Measurements from ENCODE around the gene PPP2R2B.

PPP2R2B gene

GRCh38 chr5:146699138-146699537 is 179.4 kb downstream of the PPP2R2B start:
- Histone ChIP-seq H3K9me3 (replicated peaks; ENCODE audit: insufficient read depth, low read length) (no peaks in the 10 kb centered on the region), H2AFZ (ENCODE audit: low read length) (no peak overlapping the region), H3K9ac (ENCODE audit: low read length) (no peak overlapping the region), H4K20me1 (ENCODE audit: insufficient read depth, low read length) (no peaks in the 10 kb centered on the region), H3K4me3 (ENCODE audit: low read length) (no peak overlapping the region), H3K27me3 (replicated peaks; ENCODE audit: insufficient read depth, low read length) (no peaks in the 10 kb centered on the region), H3K4me1 (ENCODE audit: low read length) (no peaks in the 10 kb centered on the region), H3K36me3 (replicated peaks; ENCODE audit: insufficient read depth, low read length) (no peaks in the 10 kb centered on the region), H3K4me2 (ENCODE audit: low read depth, low read length) (no peak overlapping the region), H3K9me2 (replicated peaks; ENCODE audit: insufficient read depth, low read length) (no peaks in the 10 kb centered on the region), H3K79me2 (ENCODE audit: low read length) (no peaks in the 10 kb centered on the region), H3K27ac (ENCODE audit: low read length) (no peak overlapping the region), H3F3A (ENCODE audit: insufficient read depth, low read length) (no peaks in the 10 kb centered on the region)
- DNase-seq, result no peak
- TF ChIP-seq EZH2 (optimal IDR thresholded peaks at IDR 0.05; ENCODE audit: low read depth, low read length) (no peak), EZH2phosphoT487 (IDR thresholded peaks at IDR 0.05; ENCODE audit: low read length) (no peak)
- TF ChIP-seq, protein P1, sequence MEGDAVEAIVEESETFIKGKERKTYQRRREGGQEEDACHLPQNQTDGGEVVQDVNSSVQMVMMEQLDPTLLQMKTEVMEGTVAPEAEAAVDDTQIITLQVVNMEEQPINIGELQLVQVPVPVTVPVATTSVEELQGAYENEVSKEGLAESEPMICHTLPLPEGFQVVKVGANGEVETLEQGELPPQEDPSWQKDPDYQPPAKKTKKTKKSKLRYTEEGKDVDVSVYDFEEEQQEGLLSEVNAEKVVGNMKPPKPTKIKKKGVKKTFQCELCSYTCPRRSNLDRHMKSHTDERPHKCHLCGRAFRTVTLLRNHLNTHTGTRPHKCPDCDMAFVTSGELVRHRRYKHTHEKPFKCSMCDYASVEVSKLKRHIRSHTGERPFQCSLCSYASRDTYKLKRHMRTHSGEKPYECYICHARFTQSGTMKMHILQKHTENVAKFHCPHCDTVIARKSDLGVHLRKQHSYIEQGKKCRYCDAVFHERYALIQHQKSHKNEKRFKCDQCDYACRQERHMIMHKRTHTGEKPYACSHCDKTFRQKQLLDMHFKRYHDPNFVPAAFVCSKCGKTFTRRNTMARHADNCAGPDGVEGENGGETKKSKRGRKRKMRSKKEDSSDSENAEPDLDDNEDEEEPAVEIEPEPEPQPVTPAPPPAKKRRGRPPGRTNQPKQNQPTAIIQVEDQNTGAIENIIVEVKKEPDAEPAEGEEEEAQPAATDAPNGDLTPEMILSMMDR (IDR thresholded peaks at IDR 0.05; ENCODE audit: low read length), result no peak

- Histone ChIP-seq H3F3A (ENCODE audit: insufficient read depth, low read length) (no peaks in the 10 kb centered on the region), H3K36me3 (replicated peaks; ENCODE audit: insufficient read depth, low read length) (no peaks in the 10 kb centered on the region), H3K79me2 (ENCODE audit: low read length) (no peaks in the 10 kb centered on the region), H3K27ac (ENCODE audit: low read length) (no peak overlapping the region), H3K4me2 (ENCODE audit: low read depth, low read length) (no peak overlapping the region), H3K9me2 (replicated peaks; ENCODE audit: insufficient read depth, low read length) (no peaks in the 10 kb centered on the region), H3K9ac (ENCODE audit: low read length) (no peak overlapping the region), H3K27me3 (replicated peaks; ENCODE audit: insufficient read depth, low read length) (no peaks in the 10 kb centered on the region), H3K4me1 (ENCODE audit: low read length) (no peaks in the 10 kb centered on the region), H3K4me3 (ENCODE audit: low read length) (no peak overlapping the region), H4K20me1 (ENCODE audit: insufficient read depth, low read length) (no peaks in the 10 kb centered on the region), H3K9me3 (replicated peaks; ENCODE audit: insufficient read depth, low read length) (no peaks in the 10 kb centered on the region), H2AFZ (ENCODE audit: low read length) (no peak overlapping the region)
- DNase-seq, result no peak
- TF ChIP-seq EZH2 (optimal IDR thresholded peaks at IDR 0.05; ENCODE audit: low read depth, low read length) (no peak), EZH2phosphoT487 (IDR thresholded peaks at IDR 0.05; ENCODE audit: low read length) (no peak)
- TF ChIP-seq, protein P1 (IDR thresholded peaks at IDR 0.05; ENCODE audit: low read length), result no peak
Measured at GRCh38 chr5:146698651-146699050, 179.9 kb downstream of the PPP2R2B start.

DNA sequence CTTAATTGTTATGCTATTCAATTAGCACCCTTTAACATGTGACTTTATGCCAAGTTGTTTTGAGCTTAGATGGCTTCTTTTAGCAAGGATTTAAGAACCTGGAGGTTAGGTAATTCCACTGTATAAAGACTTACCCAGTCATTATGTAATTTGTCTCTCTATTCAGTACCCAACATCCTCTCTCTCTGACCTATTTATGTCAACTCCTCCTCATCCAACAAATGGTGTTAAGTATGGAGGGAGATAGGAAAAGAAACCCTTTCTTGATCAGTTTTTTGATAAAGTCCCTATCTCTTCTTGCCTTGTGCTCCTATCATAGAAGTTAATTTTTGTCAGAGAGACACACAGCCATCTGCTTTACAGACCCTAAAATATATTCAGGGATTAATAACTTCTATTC is 181.3 kb downstream of the PPP2R2B start:
- TF ChIP-seq, protein P1 (IDR thresholded peaks at IDR 0.05; ENCODE audit: low read length), result no peak
- TF ChIP-seq EZH2phosphoT487 (IDR thresholded peaks at IDR 0.05; ENCODE audit: low read length), result no peak
- TF ChIP-seq EZH2 (optimal IDR thresholded peaks at IDR 0.05; ENCODE audit: low read depth, low read length), result no peak
- DNase-seq, result no peak

More for the DNA sequence above, 181.3 kb downstream of the PPP2R2B start:
- no peaks in the 10 kb centered on the region for H3K36me3 ChIP-seq (replicated peaks; ENCODE audit: insufficient read depth, low read length)
- no peak overlapping the region for H3K9ac ChIP-seq (ENCODE audit: low read length)
- H3K9me3 ChIP-seq (replicated peaks; ENCODE audit: insufficient read depth, low read length), result no peaks in the 10 kb centered on the region
- no peak overlapping the region for H3K4me3 ChIP-seq (ENCODE audit: low read length)
- H3K27ac ChIP-seq (ENCODE audit: low read length), result no peak overlapping the region
- no peaks in the 10 kb centered on the region for H3K79me2 ChIP-seq (ENCODE audit: low read length)
- no peaks in the 10 kb centered on the region for H3K4me1 ChIP-seq (ENCODE audit: low read length)
- H3K9me2 ChIP-seq (replicated peaks; ENCODE audit: insufficient read depth, low read length), result no peaks in the 10 kb centered on the region
- no peaks in the 10 kb centered on the region for H3K27me3 ChIP-seq (replicated peaks; ENCODE audit: insufficient read depth, low read length)
- no peak overlapping the region for H3K4me2 ChIP-seq (ENCODE audit: low read depth, low read length)
- no peak overlapping the region for H2AFZ ChIP-seq (ENCODE audit: low read length)
- H4K20me1 ChIP-seq (ENCODE audit: insufficient read depth, low read length), result no peaks in the 10 kb centered on the region
- H3F3A ChIP-seq (ENCODE audit: insufficient read depth, low read length), result no peaks in the 10 kb centered on the region
